WERI-Rb-1 (cell line): ENCODE data around the gene S100A6.

ENCODE experiments used
- DNase-seq: peaks from one replicate; pipeline ENCODE4 v3.0.0-alpha.2; 2020
- H3K27ac ChIP-seq: fragments of 250-450 bp; sonication (Bioruptor Pico); 2 replicates; pipeline ENCODE4 v1.5.1; 2020; ENCODE audit warnings: mild to moderate bottlenecking, moderate library complexity
- H3K27me3 ChIP-seq: fragments of 250-450 bp; sonication (Bioruptor Pico); 2 replicates; pipeline ENCODE4 v1.5.1; 2021; ENCODE audit warnings: mild to moderate bottlenecking, low read depth, moderate library complexity; ENCODE audit not compliant: insufficient read depth, severe bottlenecking
- H3K36me3 ChIP-seq: fragments of 250-450 bp; sonication (Bioruptor Pico); 2 replicates; pipeline ENCODE4 v1.5.1; 2020; ENCODE audit warnings: mild to moderate bottlenecking, moderate library complexity
- H3K4me3 ChIP-seq: 2 replicates; pipeline ENCODE4 v1.5.1; 2011; ENCODE audit warnings: low read depth, mild to moderate bottlenecking, control low read depth, low read length
- H3K9me3 ChIP-seq: fragments of 250-450 bp; sonication (Bioruptor Pico); 2 replicates; pipeline ENCODE4 v1.5.1; 2021; ENCODE audit warnings: mild to moderate bottlenecking, moderate library complexity; ENCODE audit not compliant: severe bottlenecking
- CTCF ChIP-seq: IDR thresholded peaks from 2 replicates; pipeline ENCODE4 v1.5.1; 2011; ENCODE audit warnings: low read depth, mild to moderate bottlenecking, control low read depth, inconsistent platforms, low read length

S100A6 gene

GRCh38 chr1:153546796-153547559, 11.2 kb upstream of the S100A6 start:
- no peaks in the 10 kb centered on the region for H3K36me3 ChIP-seq
- H3K4me3 ChIP-seq, result no peak overlapping the region
- TF ChIP-seq CTCF, result 0 out of 2 replicates have a peak, but pooled peaks have one; percentile 20
- H3K9me3 ChIP-seq, result no peaks in the 10 kb centered on the region
- no peaks in the 10 kb centered on the region for H3K27me3 ChIP-seq
- DNase-seq, result no peak
- H3K27ac ChIP-seq, result peak overlapping the region; percentile 3; the same call in 1 of the 2 replicates

- Histone ChIP-seq H3K27me3 (no peaks in the 10 kb centered on the region), H3K4me3 (no peak overlapping the region), H3K36me3 (no peaks in the 10 kb centered on the region), H3K27ac (no peak overlapping the region), H3K9me3 (no peaks in the 10 kb centered on the region)
- DNase-seq, result no peak
- TF ChIP-seq CTCF, result no peak
Measured at GRCh38 chr1:153546371-153546770, 10.6 kb upstream of the S100A6 start.

- H3K27ac ChIP-seq, result peak within 1 kb of the TSS; percentile 4
- no peaks in the 10 kb centered on the region for H3K36me3 ChIP-seq
- H3K4me3 ChIP-seq, result no peak within 1 kb of the TSS
- no peaks in the 10 kb centered on the region for H3K27me3 ChIP-seq
- peak; percentile 99 for DNase-seq
- no peak for TF ChIP-seq CTCF
- no peaks in the 10 kb centered on the region for H3K9me3 ChIP-seq
Measured at GRCh38 chr1:153545067-153546055, 9.6 kb upstream of the S100A6 start, which contains the start of gene S100A4. Gene S100A4, minus strand, starts transcription at chr1:153545806. Its CDS starts 1,012 bp downstream, at chr1:153544794.

- Histone ChIP-seq H3K9me3 (no peaks in the 10 kb centered on the region), H3K27me3 (no peaks in the 10 kb centered on the region), H3K27ac (peak overlapping the region; percentile 4), H3K4me3 (no peak overlapping the region), H3K36me3 (no peaks in the 10 kb centered on the region)
- DNase-seq, result no peak
- no peak for TF ChIP-seq CTCF
Measured at GRCh38 chr1:153544453-153545066, 8.8 kb upstream of the S100A6 start.

GRCh38 chr1:153543736-153544135, 7.9 kb upstream of the S100A6 start:
- no peak for TF ChIP-seq CTCF
- no peaks in the 10 kb centered on the region for H3K9me3 ChIP-seq
- H3K27me3 ChIP-seq, result no peaks in the 10 kb centered on the region
- DNase-seq, result no peak
- H3K36me3 ChIP-seq, result no peaks in the 10 kb centered on the region
- H3K4me3 ChIP-seq, result no peak overlapping the region
- H3K27ac ChIP-seq, result no peak overlapping the region
